ENCODE data around the gene UROS.

UROS gene

GRCh38 chr10:125742465-125742864 lies 80.6 kb downstream of the UROS start:
- no peak for TF ChIP-seq GATA3 (IDR thresholded peaks at IDR 0.05; ENCODE audit: low read depth, low read length)
- no peak for TF ChIP-seq GATA2 (IDR thresholded peaks at IDR 0.05; ENCODE audit: low read depth, low read length)

- no peak for TF ChIP-seq GATA2 (IDR thresholded peaks at IDR 0.05; ENCODE audit: low read depth, low read length)
- no peak for TF ChIP-seq GATA3 (IDR thresholded peaks at IDR 0.05; ENCODE audit: low read depth, low read length)
Measured at GRCh38 chr10:125739994-125740679, 82.9 kb downstream of the UROS start.

All from SH-SY5Y (cell line).